Brain microvascular endothelial cell (primary cell): Measurements from ENCODE around the gene USP10.
A peak's percentile ranks its signal among the peaks of the same experiment; 100 is the strongest.

Source experiments
- DNase-seq: peaks from one replicate; pipeline ENCODE4 v3.0.0-alpha.2; 2020
- H3K27ac ChIP-seq: fragments of 250-450 bp; sonication (Bioruptor Pico); 2 replicates; pipeline ENCODE4 v1.5.1; 2020; ENCODE audit warnings: mild to moderate bottlenecking, moderate library complexity
- H3K27me3 ChIP-seq: fragments of 250-450 bp; sonication (Bioruptor Pico); replicated peaks from 2 replicates; pipeline ENCODE4 v1.5.1; 2020; ENCODE audit warnings: mild to moderate bottlenecking
- H3K36me3 ChIP-seq: fragments of 250-450 bp; sonication (Bioruptor Pico); replicated peaks from 2 replicates; pipeline ENCODE4 v1.5.1; 2020; ENCODE audit warnings: mild to moderate bottlenecking
- H3K4me3 ChIP-seq: 2 replicates; pipeline ENCODE4 v1.5.1; 2011; ENCODE audit warnings: low read depth, mild to moderate bottlenecking, control low read depth, low read length, moderate library complexity
- in situ Hi-C: cut with HindIII; loops from 2 replicates; pipeline ENCODE4 v1.10.0; 2017; ENCODE audit warnings: low sequenced_read_pairs, low pct_ligation_motif_present
- TF ChIP-seq, protein P1 (sequence below): IDR thresholded peaks from 2 replicates; pipeline ENCODE4 v1.5.1; 2011; ENCODE audit warnings: low read depth, mild to moderate bottlenecking, moderate library complexity, low read length, control low read depth, inconsistent platforms; ENCODE audit errors: missing control alignments

The USP10 gene

DNA sequence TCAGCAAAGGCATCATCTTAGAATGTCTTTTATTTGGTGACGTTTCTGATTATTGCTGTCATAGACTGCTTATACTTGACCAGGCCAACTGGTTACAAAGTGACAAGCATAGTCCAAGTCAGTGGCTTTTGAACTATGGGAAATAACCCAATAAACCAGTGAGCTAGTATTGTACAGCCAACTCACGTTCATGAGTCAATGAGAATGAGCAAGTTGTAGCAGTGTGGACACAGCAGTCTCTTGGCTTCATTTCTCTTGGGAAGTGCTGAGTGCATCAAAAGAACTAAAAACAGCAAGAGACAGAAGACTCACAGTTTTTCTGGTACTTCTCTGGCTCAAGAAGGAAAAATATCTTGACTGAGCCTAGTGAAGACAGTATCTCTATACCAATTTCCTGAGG is 83.0 kb downstream of the USP10 start:
- DNase-seq = no peak
- TF ChIP-seq, protein P1, sequence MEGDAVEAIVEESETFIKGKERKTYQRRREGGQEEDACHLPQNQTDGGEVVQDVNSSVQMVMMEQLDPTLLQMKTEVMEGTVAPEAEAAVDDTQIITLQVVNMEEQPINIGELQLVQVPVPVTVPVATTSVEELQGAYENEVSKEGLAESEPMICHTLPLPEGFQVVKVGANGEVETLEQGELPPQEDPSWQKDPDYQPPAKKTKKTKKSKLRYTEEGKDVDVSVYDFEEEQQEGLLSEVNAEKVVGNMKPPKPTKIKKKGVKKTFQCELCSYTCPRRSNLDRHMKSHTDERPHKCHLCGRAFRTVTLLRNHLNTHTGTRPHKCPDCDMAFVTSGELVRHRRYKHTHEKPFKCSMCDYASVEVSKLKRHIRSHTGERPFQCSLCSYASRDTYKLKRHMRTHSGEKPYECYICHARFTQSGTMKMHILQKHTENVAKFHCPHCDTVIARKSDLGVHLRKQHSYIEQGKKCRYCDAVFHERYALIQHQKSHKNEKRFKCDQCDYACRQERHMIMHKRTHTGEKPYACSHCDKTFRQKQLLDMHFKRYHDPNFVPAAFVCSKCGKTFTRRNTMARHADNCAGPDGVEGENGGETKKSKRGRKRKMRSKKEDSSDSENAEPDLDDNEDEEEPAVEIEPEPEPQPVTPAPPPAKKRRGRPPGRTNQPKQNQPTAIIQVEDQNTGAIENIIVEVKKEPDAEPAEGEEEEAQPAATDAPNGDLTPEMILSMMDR = no peak

DNA sequence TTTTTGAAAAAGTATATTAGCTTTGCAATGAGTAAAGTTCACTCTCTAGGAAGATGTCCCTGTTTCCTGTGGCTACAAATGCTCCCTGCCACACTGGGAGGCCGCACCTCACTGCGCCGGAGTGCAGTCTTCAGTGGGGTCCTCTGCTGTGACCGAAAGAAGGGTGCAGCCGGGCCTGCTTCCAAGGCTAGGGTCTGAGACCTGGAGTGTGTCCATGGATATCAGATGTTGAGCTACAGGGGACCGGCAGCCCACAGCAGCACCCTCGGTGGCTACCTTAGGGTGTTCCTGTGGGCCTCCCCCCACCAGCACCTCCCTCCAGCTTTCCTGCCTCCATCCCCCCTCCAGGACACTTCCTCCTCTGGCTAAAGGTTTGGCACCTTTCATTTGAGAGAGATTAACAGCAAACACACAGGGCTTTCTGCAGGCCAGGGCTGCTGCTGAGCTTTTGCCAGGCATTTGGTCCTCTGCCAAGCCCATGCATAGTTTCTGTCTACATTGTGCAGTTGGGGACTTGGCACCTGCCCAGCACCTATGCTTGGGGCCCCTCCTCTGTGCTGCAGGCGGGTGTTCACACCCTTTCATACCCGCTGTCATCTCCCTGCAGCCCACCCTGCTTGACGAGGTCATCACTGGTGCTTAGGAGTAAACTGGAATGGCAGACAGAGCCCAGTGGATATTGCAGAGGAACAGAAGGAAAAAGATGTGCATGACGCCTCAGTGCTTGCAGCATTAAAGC is 86.2 kb downstream of the USP10 start:
- Histone ChIP-seq H3K4me3 (no peak overlapping the region), H3K27me3 (no peaks in the 10 kb centered on the region), H3K36me3 (no peaks in the 10 kb centered on the region), H3K27ac (no peak overlapping the region)
- DNase-seq = peak; percentile 67
- in situ Hi-C loops = no loop called here
- TF ChIP-seq, protein P1 = no peak

More for the DNA sequence above, 83.0 kb downstream of the USP10 start:
- no peaks in the 10 kb centered on the region for H3K27me3 ChIP-seq
- no peak overlapping the region for H3K27ac ChIP-seq
- no peak overlapping the region for H3K4me3 ChIP-seq
- peaks cover 19% of the 10 kb centered on the region for H3K36me3 ChIP-seq
- in situ Hi-C loops = no loop called here

DNA sequence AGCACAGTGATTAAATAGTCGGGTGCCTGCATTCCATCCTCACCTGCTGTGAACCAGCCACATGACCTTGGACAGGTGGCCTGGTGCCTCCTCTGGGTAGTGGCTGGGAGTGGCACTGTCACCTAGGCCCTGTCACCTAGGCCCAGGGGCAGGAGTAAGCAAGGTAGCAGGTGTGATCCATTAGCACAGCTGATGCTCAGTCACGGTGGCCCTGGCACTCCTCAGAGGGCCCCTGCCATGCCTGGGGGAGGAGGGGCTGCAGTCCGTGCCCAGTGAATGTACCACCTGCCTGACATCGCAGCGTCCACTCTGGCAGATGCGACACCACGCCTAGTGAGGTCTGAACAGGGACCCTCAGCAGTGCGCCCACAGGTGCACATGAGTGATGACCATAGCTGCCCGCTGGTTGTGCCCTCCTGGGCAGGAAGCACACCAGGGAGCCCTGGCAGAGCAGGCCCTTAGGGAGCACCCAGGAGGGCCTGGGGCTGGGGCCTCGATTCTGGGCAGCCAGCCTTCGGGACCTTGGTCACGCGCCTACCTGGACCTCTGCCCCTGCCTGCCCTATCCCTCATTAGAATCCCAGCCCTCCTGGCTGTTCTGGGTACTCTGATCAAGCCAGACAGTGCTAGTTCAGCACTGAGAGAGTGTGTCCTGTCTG is 86.9 kb downstream of the USP10 start:
- H3K27ac ChIP-seq = no peak overlapping the region
- TF ChIP-seq, protein P1 = no peak
- H3K4me3 ChIP-seq = no peak overlapping the region
- in situ Hi-C loops = no loop called here
- no peaks in the 10 kb centered on the region for H3K27me3 ChIP-seq
- no peaks in the 10 kb centered on the region for H3K36me3 ChIP-seq
- no peak for DNase-seq

DNA sequence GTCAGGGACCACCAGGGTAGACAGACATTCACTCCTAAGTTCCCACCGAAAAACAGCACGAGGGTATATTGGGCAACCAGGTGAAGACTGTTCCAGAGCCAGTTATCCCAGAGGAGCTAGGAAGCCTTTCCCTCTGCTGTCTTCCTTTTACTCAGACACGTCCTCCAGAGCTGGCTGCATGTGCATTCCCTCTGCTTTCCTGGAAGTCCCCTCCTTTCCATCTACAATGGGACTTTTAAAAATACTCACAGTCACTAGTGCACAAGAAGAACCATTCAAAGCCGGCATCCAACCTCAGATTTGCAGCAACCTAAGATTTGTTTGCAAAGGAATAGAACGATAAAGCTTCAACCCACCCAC is 87.4 kb downstream of the USP10 start:
- TF ChIP-seq, protein P1 = no peak
- H3K36me3 ChIP-seq = no peaks in the 10 kb centered on the region
- no peak overlapping the region for H3K27ac ChIP-seq
- DNase-seq = no peak
- in situ Hi-C loops = no loop called here
- H3K4me3 ChIP-seq = no peak overlapping the region
- no peaks in the 10 kb centered on the region for H3K27me3 ChIP-seq

DNA sequence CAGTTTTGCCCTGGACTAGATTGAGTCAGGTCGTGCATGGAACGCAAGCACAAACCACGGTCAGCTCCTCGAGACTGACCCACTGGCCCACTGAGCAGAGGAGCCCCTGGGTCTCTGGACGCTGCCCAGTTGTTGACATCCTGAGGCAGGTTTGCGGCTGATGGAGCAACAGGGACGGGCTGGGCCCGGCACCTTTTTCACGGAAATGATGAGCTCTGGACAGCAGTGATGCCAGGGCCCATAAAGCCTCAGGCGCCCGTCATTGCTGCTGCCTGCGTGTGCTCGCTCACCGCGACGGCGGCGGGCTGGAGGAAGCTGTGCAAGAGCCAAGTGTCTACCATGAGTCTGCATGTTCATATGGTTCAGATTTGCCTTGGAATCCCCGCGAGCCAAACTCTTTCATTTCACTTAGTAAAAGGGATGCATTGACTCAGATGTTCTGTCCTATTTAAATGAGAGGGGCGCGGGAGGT is 89.2 kb downstream of the USP10 start:
- TF ChIP-seq, protein P1 = no peak

DNA sequence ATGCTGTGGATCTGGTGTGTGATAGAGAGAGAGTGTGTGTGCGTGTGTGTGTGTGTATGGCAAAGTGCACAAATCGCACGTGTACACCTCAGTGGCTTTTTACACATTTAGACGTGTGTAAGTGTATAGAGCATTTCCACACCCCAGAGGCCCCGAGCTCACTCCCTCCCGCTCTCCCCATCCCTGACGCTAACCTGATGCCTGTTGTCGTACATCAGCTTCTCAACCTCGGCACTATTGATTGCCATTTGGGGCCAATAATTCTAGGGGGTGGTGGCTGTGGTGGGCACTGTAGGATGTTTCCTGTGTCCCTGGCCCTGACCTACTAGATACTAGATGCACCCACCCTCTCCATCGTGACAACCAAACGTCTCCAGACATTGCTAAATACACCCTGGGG is 89.6 kb downstream of the USP10 start:
- no peak overlapping the region for H3K4me3 ChIP-seq
- in situ Hi-C loops = no loop called here
- H3K36me3 ChIP-seq = no peaks in the 10 kb centered on the region
- no peaks in the 10 kb centered on the region for H3K27me3 ChIP-seq
- DNase-seq = no peak
- TF ChIP-seq, protein P1 = no peak
- H3K27ac ChIP-seq = no peak overlapping the region

More for the DNA sequence above, 89.2 kb downstream of the USP10 start:
- Histone ChIP-seq H3K27ac (no peak overlapping the region), H3K36me3 (no peaks in the 10 kb centered on the region), H3K27me3 (no peaks in the 10 kb centered on the region), H3K4me3 (no peak overlapping the region)
- in situ Hi-C loops = no loop called here
- DNase-seq = no peak
